ENCODE data around the gene ERG.

Gene ERG

DNA sequence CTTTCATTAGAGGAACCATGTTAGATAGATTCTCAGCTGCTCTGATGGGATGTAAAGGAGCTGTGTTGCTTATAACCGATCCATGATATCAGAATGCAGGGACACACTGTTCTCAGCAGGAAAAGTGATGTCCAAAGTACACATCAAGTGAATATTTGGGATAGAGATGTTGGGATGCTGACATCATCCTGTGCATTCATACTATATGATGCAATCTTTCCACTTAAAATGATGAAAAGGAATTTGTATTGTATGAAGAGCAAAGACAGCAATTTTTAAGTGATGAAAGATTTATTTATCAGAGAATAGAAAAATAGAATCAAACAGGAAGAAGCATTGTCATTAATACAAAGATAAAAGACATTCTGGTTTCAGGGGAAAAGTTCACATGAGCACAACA lies 110.1 kb downstream of the ERG start:
- no peak for DNase-seq

DNA sequence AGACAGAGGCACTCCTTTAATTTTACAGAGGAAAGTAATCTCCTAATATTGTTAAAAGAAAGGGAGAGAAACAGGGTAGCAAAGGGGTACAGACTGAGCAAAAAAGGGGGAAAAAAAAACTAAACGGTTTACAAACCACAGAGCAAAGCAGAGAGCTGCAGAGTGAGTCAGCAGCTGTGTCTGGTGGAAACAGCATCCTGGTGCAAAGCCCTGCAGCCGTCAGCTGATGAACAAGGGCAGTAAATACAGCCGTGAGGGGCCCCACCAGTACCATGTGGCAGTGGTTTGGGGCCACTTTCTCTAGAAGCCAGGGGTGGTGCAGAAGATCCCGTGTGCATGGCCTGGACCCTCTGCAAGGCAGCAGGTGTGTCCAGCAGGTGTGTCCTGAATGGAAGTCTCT lies 111.3 kb downstream of the ERG start:
- no peak for DNase-seq

- no peak for DNase-seq
These were observed 112.7 kb downstream of the ERG start for GRCh38 chr21:38385427-38386175.

DNA sequence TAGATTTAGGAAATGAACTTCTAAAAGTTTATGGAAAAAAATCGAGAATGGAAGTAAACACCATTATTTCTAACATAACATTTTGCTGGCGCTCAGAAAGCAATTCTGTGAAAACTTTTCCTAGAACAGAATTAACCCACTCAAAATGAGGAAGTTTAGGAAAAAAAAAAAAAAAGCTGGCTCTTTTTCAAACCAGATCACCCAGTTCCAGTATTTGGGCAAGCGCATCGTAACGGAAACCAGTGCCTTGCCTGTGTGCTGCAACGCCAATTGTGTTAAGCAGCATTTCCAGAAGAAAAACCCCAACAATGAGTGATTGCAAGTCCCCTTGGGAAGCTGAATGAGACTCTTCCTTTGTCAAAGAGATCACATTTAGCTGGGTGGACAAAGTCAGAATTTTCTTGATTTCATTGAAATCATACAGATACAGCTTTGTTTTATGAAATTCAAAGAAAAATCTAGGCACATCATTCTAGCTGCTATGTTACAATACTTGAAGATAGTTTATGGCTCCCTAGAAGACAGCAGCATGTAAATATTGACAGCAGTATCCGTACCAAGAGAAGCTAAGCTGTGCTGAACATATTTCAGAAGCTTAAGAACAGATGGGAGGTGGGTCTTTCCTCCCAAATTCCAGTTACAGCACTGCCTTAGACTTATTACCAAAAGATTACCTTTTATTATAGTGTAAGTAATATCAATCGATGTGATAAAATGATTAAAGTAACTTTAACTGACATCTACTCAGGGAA lies 113.4 kb downstream of the ERG start:
- no peak for DNase-seq

DNA sequence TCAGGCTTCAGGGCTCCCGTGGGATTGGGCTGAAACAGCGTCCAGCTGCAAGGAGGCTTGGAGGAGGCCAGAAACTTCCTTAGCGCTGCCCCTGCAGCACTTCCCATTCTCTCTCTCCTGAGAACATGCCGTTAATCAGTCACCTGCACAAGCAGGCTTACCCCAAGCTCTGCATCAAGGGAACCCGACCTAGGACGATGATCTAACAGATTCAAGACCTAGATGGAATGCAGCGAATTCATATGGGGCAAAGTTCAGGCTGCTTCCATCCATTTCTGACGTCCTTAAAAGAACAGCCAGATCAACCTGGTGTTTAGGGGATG lies 114.1 kb downstream of the ERG start:
- no peak for DNase-seq

GRCh38 chr21:38383411-38384237 lies 114.7 kb downstream of the ERG start:
- no peak for DNase-seq

DNA sequence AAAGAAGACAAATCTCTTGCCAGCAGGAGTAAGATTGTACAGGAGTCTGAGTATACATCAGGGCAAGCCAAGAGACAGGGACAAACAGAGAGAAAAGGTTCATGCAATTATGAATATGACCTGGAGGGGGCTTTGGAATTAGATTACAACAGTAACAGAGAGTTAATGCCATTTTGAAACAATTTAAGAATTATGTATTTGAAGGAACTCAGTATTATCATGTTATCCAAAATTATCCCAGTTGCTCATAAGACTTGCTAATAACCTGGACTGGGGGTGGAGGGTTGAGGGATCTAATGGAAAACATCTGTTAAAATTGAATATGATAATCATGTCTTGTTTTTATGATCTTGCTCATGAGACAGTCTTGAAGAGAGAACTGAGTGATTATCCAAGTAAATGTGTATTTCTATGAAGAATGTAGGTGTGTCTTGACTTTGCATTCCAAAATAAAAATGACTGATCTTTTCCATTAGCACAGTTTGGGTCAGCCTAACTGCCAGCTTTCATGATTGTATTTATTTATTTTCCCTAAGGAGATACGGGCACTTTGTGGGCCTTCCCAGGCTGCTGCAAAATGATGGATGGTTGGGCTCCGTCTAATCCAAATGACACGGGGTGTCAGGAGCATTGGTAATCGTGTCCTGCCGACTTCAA lies 117.7 kb downstream of the ERG start:
- DNase-seq = no peak

DNA sequence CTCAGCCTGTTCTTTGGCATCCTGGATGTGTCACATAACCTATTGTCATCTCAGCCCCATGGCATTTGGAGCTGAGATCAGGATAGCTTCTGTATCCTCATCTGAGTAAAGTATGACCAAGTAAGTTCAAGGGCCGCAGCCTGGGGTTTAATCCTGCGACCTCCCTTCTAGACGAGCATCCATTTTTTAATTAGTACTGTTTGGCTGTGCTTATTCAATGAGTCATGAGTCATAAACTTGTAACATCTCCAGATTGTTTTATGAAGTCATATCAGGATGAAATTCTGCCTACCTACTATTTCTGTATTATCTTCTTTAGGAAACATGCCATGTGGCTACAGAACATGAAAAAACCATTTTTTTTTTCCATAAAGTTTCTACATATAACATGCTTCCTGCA lies 119.1 kb downstream of the ERG start:
- DNase-seq = no peak

DNA sequence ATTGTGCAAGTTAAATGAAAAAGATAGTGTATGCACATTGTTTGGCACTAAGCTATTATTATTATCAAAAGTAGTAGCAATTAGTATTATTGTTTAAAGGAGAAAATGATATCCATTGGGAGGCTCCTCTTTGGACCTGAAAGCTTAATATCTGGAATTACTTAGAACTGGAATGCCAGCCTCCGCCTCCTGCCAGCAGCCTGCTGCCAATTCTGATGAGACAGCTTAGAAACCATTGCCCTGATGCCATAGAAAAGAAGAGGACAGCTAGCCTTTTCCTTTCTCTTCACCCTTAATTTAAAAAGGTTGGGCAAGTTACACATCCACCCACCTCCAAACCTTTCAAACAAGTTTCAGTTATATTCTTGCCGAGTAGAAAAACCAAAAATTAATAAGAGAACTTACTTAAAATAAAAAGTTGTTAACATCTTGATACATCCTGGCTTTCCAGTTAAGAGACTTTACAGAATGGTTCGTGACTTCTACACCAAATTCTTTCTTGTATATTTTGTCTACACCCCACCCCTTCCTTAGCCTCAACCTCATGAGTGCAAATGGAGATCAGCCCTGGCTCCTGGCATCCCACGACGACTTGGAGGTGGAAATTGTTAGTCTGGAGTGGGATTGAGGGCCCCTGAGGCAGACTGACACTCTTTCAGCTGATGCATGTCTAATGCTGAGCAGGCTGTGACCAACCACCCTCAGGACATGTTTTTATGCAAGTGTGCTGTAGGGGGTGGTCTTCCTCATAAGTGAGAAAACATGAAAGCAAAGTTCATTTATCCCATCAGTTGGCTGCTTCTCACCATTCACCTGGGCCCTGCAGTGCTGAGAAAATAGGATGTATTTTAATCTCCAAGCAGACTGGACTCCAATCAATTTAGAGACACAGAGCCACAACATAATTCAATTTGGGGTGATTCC lies 120.8 kb downstream of the ERG start:
- DNase-seq = no peak

DNA sequence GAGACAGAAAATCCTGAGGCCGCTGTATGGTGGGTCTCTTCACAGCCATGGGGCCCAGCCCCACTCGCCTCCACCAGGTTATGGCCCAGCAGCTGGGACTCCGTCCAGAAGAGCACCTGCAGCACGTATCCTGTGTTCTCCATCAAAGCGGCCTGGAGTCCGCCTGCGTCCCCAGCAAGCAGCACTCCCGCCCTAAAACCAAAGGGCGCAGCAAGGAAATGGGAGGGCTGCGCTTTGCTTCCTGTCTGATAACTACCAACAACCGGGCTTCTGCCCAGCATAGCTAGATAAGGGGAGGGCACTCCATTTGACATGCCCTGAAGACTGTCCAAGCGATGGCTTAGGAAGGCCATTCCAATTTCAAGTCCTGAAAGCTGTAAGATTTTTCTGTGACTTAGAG lies 121.6 kb downstream of the ERG start:
- no peak for DNase-seq

DNA sequence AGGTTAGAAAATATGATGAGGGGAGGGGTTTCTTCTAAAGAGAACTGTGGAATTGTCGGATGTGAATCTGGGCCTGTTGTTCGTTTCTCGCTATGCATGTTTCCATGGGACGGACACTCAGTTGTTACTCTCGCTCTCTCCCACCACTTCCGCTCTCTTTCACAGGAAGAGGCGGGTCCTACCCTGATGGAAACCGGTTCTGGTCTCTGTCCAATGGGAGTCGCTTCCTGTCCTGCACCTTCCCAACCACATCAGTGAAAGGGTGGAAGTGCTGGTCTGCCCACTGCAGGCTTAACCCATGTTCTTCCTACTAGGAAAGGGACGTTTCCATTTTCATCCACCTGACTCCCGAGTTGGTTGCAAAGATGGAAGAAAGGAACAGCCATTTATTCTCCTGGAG lies 122.0 kb downstream of the ERG start:
- DNase-seq = no peak

- no peak for DNase-seq
These were observed 130.6 kb downstream of the ERG start for GRCh38 chr21:38367646-38368045.

DNA sequence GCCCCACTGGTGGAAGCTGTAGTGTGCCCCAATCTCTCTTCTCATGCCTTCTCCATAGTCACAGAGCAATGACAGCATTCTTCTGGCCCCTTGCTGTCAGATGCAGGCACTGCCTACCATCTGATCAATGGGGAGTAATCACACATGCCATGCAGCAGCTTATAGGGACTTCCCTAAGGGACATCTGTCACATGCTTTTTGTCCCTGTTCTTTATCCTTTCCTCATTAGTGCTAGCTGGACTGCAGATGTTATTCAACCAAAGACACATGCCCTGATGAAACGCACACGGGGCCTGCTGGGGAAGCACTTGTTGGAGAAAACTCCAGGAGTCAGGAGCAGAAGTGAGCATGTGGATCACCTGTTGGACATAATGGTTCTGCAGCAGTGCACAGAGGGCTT lies 132.8 kb downstream of the ERG start:
- no peak for DNase-seq

GRCh38 chr21:38363693-38364092 lies 134.6 kb downstream of the ERG start:
- DNase-seq = no peak

DNA sequence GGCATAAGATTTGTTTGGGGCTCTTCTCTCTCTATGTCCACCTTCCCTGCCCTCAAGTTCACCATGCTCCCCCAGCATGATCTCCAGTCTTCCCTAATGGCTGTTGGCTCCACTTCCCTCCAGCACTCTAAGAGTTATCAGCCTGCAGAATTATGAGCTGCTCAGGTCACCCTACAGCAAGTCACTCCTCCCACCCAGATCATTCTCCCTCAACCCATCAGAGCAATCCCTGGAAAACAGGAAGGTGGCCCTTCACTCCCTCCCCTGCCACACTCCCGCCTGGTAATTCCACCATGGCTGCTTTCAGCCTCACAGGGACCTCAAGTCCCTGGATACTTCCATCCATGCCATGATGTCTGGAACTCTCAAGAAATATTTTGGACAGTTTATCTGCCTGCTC lies 137.0 kb downstream of the ERG start:
- no peak for DNase-seq

DNA sequence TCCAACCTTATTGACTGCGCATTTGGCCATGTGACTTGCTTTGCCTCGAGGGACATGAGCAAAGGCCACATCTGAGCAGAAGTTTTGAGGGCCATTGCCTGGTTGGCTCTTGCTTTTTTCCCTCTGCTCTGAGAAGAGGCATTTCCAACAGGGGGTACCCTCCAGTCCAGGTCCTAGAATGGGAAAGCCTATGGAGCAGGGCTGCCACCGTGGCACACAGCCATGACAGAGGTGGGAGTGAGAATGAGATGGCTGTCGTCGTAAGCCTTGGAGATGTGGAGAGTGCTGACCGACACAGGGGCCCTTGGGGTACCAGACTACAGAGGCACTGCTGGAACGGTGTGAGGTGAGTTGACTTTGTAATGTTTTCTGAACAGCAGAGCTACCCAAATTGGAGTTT lies 138.4 kb downstream of the ERG start:
- DNase-seq = no peak

DNA sequence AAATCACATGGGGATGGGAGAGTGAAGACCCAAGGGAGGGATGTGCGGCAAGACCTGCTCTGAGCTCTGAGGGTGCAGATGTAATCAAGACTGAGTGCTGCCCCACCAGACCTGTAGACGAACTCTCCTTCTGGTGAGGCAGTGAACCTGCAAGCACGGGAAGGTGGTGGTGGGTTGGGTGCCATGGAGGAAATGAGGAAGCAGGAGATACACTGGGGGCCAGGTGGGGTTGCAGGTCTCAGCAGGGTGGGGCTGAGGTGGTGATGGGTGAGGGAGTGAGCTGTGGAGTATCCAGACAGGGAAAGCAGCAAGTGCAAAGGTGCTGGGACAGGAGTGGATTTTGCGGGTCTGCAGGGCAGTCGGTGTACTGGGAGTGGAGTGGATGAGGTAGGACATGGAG lies 139.2 kb downstream of the ERG start:
- DNase-seq = no peak

DNA sequence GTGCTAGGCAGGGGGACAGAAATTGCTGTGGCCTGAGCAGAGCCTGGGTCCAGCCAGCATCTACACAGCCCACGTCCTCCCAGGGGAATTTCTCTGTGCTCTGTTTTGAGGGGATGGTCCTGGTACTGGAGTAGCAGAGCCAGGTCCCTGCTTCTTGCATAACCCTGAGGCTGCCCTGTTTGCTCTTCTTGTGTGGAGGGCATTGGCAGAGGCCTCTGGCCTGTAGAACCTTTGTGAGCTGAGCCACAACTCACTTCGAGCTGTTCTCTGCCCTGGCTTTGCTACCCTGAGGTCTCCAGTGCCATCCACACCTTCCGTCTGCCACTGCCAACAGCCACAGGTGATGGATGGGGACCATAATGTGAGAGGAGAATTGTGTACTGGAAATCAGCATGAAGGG lies 139.6 kb downstream of the ERG start:
- no peak for DNase-seq

DNA sequence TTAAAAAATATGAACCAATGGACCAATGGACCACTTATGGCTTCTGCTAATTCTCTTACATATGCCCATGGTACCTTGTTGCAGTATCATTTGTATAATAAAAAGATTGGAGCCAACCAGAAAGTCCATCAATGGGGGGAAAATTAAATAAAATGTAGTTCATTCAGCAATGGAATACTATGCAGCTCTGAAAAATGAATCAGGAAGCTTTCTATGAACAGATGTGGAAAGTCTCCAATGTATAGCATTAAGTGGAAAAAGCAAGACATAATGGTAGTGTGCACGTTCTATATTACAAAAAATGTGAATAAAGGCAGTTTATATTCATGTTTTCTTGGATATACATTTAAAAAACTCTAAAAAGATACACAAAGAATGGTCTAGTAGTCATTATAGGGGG lies 140.2 kb downstream of the ERG start:
- no peak for DNase-seq

DNA sequence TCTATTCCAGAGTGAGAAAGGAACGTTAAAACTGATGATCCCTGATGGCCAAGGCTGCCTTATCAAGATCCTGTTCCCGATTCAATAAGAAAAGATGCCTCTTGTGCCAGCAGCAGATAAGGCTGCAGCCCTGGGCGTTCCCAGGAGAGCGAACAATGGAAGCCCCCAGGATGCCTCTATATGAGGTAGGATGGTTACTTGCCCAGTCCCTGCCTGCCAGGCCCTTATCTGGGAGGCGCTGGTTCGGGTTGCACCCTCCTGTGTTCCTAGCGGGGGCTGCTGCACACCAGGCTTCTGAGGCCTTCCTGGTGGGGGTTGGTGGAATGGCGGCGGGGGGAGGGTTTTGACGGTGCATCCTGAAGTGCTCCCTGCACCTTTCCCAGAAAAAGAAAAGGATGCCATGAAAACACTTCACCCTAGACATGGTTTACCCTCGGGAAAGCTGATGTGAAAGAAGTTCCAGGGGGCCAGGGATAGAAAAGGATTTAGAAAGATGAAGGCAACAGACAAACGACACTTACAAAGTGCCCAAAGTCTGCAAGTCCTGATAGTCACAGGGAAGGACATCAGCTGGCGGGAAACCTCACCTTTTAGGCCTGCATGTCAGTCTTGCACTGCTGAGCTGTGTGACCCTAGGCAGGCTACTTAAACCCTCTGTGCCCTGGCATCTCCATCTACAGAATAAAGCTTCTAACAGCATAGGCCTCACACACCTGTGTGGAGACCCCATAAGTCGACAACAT lies 141.2 kb downstream of the ERG start:
- no peak for DNase-seq

GRCh38 chr21:38355992-38356781 lies 142.1 kb downstream of the ERG start:
- no peak for DNase-seq

Data from NCI-H1436 treated with DMSO at 0.1 percent for 48 hours (cell line).